Esophagus muscularis mucosa (tissue), 3 donors: Measurements from ENCODE around the gene SIAE.

Experiments used
- POLR2AphosphoS5 ChIP-seq, 2 donors: sonication (generic); formaldehyde crosslinking; IDR thresholded peaks; one replicate each; pipeline ENCODE4 v1.6.1; 2017; ENCODE audit warnings: antibody characterized with exemption in 2 of 2
- TF ChIP-seq, protein P1 (sequence below), 3 experiments: fragments of 200-600 bp in 2 of 3; fragments of 450-650 bp in 1 of 3; sonication (generic) in 2 of 3; IDR thresholded peaks; one replicate each; pipeline ENCODE4 v1.5.1; 2017 to 2019; ENCODE audit warnings: antibody characterized with exemption in 3 of 3, mild to moderate bottlenecking in 2 of 3, moderate library complexity in 1 of 3

- TF ChIP-seq, protein P1, sequence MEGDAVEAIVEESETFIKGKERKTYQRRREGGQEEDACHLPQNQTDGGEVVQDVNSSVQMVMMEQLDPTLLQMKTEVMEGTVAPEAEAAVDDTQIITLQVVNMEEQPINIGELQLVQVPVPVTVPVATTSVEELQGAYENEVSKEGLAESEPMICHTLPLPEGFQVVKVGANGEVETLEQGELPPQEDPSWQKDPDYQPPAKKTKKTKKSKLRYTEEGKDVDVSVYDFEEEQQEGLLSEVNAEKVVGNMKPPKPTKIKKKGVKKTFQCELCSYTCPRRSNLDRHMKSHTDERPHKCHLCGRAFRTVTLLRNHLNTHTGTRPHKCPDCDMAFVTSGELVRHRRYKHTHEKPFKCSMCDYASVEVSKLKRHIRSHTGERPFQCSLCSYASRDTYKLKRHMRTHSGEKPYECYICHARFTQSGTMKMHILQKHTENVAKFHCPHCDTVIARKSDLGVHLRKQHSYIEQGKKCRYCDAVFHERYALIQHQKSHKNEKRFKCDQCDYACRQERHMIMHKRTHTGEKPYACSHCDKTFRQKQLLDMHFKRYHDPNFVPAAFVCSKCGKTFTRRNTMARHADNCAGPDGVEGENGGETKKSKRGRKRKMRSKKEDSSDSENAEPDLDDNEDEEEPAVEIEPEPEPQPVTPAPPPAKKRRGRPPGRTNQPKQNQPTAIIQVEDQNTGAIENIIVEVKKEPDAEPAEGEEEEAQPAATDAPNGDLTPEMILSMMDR (IDR thresholded peaks at IDR 0.05) = no peak
- TF ChIP-seq POLR2AphosphoS5 (IDR thresholded peaks at IDR 0.05) = no peak
Measured at GRCh38 chr11:124600621-124601320, 72.8 kb downstream of the SIAE start.
